MV-4-11 (cell line): ENCODE results near the gene GAS7.
A peak's percentile ranks its signal among the peaks of the same experiment; 100 is the strongest.
"Not testable (repeated sequence)": the region's sequence is repeated elsewhere in the genome, so short reads cannot be mapped to it uniquely, and the experiment has no call there.

Source experiments
- DNase-seq: peaks from one replicate; lab custom pipeline; 2025; lab: John Stamatoyannopoulos, UW

GAS7 gene

DNA sequence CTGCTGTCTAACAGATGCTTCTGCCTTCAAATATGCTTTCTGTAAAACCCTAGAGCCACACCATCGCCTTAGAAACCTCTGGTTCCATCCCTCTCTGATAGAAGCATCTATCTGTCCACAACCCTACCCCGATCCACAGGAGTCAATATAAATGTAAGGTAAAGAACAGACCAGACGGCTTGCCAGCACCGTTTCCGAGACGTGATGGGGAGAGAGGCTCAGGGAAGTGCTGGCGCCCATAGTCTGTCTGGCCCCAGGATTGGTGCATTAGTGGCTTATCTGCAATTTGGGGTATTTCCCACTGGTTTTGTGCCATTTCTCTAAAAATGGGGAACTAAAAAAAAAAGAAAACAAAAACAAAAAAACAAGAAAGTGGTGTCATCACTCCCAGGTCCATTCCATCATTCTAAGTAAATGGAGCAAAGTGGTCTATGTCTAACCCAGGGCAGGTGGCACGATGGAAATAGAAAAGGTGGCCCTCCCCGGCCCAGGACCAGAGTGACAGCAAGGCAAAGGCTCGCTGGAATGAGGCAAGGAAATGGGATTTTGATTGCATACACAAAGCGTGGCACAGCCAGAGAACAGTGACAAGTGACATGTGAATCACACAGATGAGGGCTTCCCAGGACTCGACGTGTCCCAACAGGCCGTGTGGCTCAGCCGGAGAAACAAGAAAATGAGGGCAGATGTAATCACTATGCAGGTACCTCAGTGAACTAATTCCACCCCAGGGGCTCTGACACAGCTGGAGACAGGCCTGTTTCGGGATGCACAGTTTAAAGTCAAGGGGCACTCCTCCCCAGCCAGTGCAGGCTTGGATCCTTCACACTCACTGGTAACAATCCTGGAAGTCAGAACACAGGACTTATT is 125.6 kb downstream of the GAS7 start:
- DNase-seq = no peak

DNA sequence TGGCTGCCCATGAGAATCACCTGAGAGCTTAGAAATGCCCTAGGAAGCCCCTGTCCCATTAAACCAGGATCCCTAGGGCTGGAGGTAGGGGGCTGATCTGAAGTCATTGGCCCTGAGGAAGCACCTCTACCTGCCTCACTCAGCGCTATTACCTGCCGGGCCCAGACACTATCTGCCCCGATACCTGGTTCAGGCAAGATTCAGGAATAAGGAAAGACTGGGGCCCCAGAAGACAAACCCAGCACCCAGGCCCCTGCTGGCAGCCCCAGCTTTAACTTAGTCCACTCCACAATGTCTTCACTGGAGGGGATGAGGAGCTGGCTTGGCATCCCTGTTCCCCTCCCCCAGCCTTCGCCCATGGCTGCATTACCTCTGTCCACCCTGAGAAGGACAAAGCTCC is 126.3 kb downstream of the GAS7 start:
- DNase-seq = no peak

DNA sequence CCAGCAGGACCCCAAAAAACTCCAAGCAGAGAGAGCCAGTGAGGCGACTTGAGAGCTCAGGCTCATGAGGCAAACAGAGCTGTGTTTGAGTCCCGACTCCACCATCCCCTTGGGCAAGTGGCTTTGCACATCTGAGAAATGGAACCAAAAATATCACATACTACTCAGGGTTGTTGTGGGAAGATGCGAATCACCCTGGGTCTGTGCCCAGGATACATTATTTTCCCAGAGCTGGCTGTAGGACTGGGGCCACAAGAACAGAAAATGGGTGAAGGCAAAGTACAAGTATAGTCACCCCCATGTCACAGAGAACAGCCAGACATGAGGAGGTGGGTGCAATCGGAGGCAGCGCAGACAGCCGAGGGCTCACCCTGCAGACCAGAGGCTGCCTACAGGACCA is 127.3 kb downstream of the GAS7 start:
- no peak for DNase-seq

DNA sequence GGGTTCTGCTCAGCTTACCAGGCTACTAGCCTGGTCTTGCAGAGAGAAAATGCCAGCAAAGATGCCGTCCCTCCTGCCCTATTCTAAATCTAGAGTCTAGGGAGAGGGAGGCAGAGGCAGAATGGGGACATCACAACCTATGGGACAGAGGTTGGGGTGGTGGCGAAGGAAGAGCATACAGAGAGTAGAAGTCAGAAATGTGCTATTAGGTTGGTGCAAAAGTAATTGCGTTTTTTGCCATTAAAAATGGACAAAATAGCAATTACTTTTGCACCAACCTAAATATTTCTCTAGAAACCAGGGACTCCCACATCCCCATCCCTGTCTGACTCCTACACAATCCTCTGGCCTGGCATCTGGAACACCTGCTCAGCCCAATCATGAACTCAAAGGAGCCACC is 127.7 kb downstream of the GAS7 start:
- DNase-seq = no peak

DNA sequence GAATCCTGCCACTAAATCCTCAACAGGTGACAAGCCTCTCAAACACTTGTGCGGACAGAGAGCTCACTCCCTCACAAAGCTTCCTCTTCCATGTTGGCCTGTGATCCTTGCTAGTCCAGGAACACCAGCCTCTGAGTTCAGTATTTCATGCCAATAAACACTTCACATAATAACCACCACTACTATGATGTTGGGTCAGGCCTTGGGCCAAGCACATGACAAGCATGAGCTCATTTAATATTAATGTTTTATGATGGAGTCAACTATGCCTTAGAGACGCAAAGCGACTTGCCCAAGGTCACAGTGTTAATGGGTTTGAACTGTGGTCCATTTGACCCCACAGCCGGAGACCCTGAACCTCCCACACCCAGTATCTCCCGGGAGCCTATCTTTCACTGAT is 129.1 kb downstream of the GAS7 start:
- no peak for DNase-seq

DNA sequence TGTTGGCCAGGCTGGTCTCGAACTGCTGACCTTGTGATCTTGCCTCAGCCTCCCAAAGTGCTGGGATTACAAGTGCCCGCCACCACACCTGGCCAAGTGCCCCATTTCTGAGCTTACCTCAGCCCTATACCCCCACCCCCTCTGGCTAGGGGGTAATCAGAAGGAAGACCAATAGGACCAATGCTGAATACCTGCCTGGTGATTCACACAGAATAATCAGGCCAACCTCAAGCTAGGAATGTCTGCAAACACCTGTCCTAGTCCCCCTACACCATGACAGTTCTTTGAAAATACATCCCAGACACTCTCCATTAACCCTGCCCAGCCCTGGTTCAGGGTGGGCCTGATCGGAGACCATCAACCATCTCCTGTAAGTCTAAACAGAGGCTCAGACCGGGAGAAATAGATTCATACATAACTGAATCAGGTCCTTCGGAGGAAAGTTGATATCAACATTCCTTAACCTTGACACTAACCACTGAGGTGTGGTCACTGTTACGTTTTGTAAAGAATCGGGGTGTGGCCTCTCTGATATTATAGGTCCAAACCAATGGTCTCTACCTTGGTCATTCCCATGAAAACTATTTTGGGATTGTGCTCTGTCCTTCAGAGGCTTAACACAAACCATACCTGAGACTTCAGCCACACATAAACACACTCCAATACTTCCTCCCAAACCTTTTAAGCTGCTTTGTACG is 130.8 kb downstream of the GAS7 start:
- DNase-seq = no peak

DNA sequence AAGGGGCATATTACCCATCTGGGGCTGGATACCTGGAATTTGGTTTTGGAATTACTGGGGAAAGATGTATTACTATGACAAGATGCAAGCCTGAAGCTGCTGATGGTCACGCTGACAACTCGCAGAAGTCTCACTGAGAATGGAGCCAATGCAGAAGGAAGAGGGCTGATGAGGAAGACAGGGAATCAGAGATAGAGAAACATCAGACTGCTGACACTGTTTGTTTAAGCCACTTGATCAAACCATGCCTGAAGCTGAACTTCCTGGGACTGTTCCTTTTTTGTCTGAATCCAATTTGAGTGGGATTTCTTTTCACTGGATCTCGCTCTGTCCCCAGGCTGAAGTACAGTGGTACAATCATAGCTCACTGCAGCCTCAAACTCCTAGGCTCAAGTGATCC is 133.9 kb downstream of the GAS7 start:
- DNase-seq = no peak

DNA sequence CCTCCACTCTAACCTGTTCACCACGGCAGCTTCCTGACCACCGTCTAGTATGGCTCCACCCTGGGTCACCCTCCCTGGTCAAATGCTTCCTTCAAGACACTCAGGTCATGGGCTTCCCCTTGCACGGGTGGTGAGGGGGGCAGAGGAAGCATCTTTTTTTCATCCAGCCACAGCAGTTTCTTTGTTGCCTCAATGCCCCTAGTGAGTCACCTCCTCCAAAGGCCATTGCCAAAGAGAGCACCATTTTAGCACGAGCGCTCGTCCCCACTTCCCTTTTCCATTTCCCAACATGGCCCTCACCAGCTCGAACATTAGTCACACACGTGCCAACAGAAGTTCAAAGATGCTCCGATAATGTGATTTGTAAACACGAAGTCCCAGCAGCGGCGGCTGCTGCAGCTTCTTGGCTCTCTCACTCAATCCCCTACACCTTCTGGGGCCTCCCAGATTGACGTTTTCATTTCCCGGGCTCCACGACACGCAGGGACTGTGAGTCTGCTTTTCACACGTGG is 134.6 kb downstream of the GAS7 start:
- DNase-seq = peak; percentile 99

DNA sequence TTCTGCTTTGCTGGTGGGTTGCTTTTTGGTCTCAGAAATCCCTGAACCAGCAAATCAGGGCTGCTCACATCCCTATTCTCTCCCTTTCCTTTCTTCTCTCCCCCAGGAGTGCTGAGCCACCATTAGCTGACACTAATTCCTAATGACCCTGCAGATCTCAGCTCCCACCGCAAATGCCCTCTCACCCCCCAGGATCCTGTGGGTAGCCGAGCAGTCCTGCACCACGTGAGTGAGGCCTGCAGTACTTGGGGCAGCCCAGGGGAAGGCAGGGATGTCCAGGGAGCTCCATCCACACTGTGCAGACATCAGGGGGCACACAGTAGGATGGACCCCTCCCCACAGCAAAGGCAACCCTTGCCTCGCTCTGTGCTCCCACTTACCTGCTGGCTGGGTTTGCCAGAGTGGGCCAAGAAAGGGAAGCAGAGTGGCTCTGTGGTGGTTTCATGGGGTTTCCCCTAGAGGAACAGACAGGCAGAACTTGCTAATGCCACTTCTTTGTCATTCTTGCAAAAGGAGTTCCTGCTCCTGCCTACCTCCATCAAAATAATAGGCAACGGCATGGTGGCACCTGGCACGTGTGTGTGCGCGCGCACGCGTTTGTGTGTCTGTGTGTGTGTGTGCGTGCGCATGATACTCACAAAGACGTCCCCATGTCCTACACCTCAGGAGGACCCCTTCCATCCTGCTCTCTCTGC is 135.6 kb downstream of the GAS7 start:
- peak; percentile 58 for DNase-seq

DNA sequence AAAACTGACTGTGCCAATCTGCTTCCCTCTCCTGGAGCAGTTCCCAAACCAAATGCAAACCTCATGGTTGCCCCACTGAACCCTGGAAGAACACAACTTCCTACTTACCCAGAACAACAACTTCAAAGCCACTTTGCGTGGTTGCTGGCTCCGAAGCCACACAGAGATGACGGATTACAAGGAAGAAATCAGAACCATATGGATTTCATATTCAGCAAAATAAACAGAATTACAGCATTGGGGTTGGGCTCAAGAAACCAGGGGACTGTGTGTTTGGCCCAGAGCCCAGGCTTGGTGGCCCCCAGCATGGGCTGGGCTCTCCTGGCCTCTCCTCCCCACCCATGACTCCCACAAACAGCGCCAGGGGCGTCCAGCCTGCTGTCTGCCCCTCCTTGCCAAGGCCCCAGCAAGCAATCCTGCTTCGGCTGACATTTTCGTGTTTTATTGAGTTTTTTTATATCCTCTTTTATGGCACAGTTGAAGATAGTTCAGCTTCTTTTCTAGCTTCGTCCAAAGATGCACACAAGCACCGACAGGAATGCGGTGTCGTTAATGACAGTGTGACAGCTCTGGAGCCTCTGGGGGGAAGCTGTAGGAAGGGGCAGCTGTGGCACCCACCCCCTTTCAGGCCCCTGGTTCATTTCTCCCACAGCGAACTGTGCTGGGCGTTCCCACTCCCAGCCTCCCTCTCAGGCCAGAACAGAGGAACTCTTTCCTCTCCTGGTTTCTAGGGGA is 137.1 kb downstream of the GAS7 start:
- DNase-seq = peak; percentile 58

DNA sequence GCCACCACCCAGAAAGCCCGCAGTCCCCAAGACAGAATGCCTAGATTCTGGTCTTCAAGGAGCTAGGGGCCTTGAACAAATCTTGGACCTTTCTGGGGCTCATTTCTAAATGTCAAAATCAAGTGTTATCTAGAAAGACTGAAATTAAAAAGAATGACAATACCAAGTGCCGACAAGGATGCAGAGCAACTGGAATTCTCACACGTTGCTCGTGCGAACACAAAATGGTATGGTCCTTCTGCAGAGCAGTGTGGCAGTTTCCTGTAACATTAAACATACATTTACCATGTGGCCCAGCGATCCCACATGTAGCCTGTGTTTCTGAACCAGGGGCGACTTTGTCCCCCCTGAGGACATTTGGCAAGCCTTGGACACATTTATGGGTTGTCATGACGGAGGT is 137.9 kb downstream of the GAS7 start:
- DNase-seq = no peak

DNA sequence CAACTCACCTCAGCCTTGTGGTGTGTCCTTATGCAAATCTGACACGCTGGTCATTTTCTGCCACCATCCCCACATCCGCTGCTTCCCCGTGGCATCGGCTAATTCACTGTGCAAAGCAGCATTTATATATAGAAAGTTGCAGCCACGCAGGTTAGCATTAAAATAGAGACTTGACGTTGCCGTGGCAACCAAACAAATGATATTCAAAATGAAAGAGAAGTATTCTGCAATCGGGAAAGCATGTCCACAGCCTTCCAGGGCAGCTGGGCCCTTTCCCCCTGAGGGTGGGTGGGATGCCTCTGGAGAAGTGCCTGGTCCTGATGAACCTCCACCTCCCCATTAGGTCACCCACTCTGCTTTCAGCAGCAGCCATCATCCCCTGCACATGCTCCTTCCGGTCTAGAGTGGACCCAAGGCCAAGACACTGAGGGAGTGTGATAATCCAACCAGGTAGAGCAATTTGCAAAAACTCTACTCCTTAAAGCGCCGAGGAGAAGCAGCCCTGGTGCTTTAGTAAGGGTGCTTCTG is 138.7 kb downstream of the GAS7 start:
- DNase-seq = peak; percentile 51

DNA sequence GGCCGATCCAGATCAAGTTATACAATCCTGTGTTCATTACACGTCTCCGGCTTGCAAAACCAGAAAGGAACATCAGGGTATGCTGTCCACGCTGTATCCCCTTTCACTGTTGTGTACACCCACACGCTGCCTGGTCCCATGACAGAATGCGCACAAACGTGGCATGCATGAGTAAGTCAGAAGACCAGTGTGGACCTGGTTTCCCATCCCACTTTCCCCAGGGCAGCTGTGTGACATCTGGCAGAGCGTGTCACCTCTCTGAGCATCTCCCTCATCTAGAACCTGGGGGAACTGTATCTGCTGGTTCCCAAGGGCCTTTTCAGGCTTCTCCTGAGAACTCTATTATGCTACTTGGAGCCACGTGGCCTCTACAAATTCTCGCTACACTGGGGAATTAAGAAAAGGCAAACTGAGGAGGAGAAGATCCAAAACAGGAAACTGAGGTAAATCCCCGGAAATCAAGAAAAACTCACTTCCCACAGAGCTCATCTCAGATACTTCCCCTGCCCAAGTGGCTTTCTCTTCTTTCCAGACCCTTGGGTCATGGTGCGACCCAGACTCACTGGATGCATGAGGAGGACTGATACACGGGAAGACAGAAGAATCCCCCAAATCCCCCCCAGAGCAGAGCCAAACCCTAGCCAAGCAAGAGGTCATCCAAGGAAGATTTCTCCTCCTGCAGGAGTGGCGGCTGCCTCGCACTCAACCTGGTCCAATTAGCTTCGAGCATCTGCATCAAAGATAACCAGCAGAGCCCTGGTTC is 139.3 kb downstream of the GAS7 start:
- no peak for DNase-seq

DNA sequence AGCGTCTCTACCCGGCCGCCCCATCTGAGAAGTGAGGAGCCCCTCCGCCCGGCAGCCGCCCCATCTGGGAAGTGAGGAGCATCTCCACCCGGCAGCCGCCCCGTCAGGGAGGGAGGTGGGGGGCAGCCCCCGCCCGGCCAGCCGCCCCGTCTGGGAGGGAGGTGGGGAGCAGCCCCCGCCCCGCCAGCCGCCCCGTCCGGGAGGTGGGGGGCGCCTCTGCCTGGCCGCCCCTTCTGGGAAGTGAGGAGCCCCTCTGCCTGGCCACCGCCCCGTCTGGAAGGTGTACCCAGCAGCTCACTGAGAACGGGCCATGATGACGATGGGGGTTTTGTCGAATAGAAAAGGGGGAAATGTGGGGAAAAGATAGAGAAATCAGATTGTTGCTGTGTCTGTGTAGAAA is 140.9 kb downstream of the GAS7 start:
- DNase-seq = not testable (repeated sequence)

DNA sequence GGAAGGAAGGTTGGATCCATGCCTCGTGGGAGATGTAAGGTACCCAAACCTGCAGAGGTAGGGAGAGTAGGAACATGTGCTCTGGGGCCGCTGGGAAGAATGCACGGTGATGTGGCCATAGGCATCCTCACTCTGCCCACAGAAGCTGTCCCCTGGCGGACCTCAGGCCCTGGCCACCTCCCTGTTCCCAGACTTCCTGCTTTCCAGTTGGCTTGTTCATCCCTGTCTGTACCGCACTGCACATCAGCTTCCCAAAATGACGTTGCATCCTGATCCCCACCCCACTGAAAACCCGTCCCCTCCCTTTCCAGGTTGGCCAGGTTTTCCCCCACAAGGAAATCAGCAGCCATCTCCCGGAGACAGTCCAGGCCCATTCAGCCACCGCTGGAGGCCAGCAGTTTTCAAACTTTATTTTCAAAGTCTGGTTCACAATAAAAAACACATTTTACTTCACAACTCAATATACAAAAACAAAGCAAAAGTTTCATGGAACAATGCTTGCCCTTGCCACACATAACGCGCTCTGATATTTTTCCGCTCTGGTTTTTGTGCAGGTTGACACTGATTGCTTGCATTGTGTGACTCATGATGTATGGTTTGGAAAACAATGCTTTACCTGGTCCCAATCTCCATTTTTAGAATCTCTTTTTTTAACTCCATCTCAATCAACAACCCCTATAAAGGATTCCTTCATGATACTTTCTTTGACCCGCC is 143.0 kb downstream of the GAS7 start:
- no peak for DNase-seq

DNA sequence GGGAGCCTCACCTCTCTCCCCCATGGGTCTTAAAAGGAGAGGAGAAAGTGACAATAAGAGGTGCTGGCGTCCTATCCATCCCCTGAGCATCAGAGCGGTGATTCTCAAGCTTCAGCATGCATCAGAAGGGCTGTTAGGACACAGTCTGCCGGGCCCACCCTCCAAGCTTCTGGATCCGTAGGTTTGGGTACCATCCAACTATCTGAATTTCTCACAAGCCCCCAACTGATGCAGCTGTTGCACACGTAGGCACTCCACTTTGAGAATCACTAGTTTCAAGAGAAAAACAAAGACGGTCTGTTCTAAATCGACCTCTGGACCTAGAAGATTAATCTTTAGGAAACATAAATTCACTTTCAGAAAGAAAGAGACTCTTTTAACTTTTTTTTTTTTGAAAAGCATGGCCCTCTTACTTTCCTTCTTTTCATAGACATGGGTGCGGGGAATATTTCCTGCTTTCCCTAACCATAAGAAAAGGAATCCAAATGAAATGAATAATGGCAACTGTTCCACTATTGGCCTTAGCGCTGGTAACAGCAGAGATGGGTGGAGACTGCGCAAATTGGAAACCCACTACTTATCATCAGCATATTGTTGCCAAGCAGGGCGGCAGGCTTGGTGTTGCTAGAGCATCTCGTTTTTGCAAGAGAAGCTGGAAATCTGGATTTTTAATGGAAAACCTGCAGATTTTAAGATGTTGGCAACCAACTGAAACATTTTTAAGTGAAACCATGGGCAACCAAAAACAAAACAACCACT is 144.4 kb downstream of the GAS7 start:
- DNase-seq = no peak

DNA sequence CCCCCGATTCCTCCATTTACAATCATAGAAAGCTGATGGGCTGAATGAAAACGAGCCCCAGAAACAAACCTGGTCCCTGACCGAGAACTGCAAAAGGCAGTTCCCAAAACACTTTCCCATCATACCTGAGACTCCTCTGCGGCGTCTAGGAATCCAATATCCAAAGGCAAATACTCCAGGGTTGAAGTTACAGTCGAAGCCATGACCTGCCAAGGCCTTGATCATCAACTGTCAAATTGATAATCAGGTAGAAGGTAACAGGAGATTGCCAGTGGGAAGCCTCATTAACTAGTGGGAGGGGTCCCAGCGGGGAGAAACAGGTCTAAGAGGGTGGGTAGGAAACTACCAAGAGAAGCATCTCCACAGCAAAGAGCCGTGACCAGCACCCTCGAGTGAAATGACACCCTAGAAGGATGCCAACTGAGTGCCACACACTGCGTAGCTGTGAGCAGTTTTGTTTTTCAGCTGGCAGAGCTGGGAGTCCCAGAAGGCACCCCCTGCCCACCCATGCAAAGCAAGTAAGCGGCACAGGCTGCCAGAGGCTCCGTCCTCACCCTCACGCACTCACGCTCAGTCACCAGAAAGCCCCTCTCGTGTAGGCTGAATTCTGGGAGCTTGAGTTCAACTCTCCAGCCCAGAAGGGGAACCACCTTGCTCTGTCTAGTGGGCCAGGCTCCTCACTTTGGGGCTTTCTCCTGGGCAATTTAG is 146.1 kb downstream of the GAS7 start:
- DNase-seq = no peak

DNA sequence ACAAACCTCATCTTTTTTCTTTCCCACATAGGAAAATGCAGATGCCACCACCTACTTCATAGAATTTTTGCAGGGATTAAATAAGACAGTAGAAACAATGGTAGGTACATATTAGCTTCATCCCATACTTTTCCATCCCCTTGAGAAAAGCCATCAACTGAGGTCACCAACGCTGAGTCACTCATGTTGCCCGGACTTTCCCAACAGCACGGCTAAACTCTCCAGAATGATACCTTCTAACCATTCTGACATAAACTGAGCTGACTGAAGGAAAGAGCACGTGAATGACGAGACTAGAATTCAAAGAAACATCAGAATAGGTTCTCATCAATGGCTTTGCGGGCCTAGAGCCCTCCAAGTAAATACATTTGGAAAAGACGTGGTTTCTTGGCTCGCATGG is 147.3 kb downstream of the GAS7 start:
- peak; percentile 58 for DNase-seq

DNA sequence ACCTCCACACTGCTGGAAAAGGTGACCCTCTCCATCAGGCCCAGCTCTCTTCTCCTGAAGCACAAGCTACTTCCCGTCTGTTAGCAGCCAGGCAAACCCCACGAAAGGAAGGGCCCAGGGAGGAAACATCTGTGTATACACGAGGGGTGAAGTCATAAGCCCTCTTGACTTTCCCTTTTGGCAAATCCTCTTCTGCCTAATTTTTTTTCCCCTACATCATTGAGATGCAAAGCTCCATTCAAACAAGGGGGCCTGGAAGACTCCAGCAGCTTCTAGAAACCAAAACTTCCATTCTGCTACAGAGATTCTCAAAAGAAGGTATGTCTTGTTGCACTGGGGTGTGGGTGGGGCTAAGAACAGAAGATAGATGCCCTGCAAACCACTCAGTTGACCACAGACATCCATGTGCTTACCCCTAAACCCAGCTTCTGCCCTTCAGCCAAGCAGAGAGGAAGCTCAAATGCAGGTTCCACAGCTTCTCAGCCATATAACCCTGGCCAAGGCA is 147.8 kb downstream of the GAS7 start:
- peak; percentile 92 for DNase-seq
